Measurements from ENCODE around the gene CMSS1. TPM values are rescaled to one million over a fixed set of nuclear protein-coding genes. Genes with fewer than 3 reads are reported as not detected.

Gene CMSS1
- total and polyA plus RNA-seq, 2 donors (not counting 1 experiment from before 2014, with no cell fraction given), result 7.3 to 22.8 TPM

- DNase-seq (no peak), ATAC-seq (ENCODE audit: low read depth) (no peak)
- TF ChIP-seq, protein P1, sequence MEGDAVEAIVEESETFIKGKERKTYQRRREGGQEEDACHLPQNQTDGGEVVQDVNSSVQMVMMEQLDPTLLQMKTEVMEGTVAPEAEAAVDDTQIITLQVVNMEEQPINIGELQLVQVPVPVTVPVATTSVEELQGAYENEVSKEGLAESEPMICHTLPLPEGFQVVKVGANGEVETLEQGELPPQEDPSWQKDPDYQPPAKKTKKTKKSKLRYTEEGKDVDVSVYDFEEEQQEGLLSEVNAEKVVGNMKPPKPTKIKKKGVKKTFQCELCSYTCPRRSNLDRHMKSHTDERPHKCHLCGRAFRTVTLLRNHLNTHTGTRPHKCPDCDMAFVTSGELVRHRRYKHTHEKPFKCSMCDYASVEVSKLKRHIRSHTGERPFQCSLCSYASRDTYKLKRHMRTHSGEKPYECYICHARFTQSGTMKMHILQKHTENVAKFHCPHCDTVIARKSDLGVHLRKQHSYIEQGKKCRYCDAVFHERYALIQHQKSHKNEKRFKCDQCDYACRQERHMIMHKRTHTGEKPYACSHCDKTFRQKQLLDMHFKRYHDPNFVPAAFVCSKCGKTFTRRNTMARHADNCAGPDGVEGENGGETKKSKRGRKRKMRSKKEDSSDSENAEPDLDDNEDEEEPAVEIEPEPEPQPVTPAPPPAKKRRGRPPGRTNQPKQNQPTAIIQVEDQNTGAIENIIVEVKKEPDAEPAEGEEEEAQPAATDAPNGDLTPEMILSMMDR (IDR thresholded peaks at IDR 0.05), result no peak
- no peak for TF ChIP-seq EZH2 (IDR thresholded peaks at IDR 0.05; ENCODE audit: borderline replicate concordance, insufficient read depth, low read depth, low read length, poor library complexity, severe bottlenecking)
- peaks cover 4% of the 10 kb centered on the region for H3K27me3 Mint-ChIP-seq
- no peak overlapping the region for H3K27ac Mint-ChIP-seq
- H3K4me1 Mint-ChIP-seq, result no peaks in the 10 kb centered on the region
- H3K9me3 Mint-ChIP-seq (ENCODE audit: insufficient read depth), result no peaks in the 10 kb centered on the region
- no peak overlapping the region for H3K4me3 ChIP-seq (ENCODE audit: control extremely low read depth in 1 of 5, extremely low read depth in 1 of 5, insufficient read depth in 1 of 5, low read depth in 2 of 5, low read length in 4 of 5)
- CTCF ChIA-PET, result interaction anchor here (1.4 kb wide), 1 partner anchor 15 kb away, joined by 6 read pairs; no protein-coding TSS in a partner anchor
- H3K9ac ChIP-seq (ENCODE audit: low read length), result no peak overlapping the region
- H3K36me3 ChIP-seq (replicated peaks in 1 of 2; ENCODE audit: control extremely low read depth in 1 of 2, control insufficient read depth in 1 of 2, extremely low read depth in 1 of 2, insufficient read depth in 2 of 2, low read length in 1 of 2), result no peaks in the 10 kb centered on the region
- intact Hi-C loops (cut with micrococcal nuclease), result no loop called here
- no peak overlapping the region for H3K4me3 Mint-ChIP-seq
- no peak overlapping the region for H2AFZ ChIP-seq (ENCODE audit: insufficient read depth, low read depth, low read length, poor library complexity, severe bottlenecking)
- POLR2A ChIA-PET, result no interaction called here
- H4K20me1 ChIP-seq (ENCODE audit: control insufficient read depth, insufficient read depth, low read length, poor library complexity, severe bottlenecking), result no peaks in the 10 kb centered on the region
- no peak overlapping the region for H3K27ac ChIP-seq (ENCODE audit: low read length in 2 of 2)
- WGBS (ENCODE audit: insufficient coverage), result no CpG with 5 or more reads among the region's 2 CpGs
- H3K9me3 ChIP-seq (ENCODE audit: control extremely low read depth in 1 of 3, control insufficient read depth in 2 of 3, insufficient read depth in 1 of 3, low read length in 2 of 3), result no peaks in the 10 kb centered on the region
- no peaks in the 10 kb centered on the region for H3K79me2 ChIP-seq (ENCODE audit: control insufficient read depth, insufficient read depth, low read length)
- H3K4me2 ChIP-seq (replicated peaks; ENCODE audit: low read depth, low read length, poor library complexity, severe bottlenecking), result no peak overlapping the region
- H3K4me1 ChIP-seq (ENCODE audit: control insufficient read depth in 2 of 2, insufficient read depth in 2 of 2, low read length in 2 of 2), result no peaks in the 10 kb centered on the region
- no peaks in the 10 kb centered on the region for H3K27me3 ChIP-seq (replicated peaks in 1 of 4; ENCODE audit: control extremely low read depth in 1 of 4, control insufficient read depth in 3 of 4, insufficient read depth in 4 of 4, low read length in 3 of 4)
These were observed 48.7 kb upstream of the CMSS1 start for GRCh38 chr3:99768808-99769501.

DNA sequence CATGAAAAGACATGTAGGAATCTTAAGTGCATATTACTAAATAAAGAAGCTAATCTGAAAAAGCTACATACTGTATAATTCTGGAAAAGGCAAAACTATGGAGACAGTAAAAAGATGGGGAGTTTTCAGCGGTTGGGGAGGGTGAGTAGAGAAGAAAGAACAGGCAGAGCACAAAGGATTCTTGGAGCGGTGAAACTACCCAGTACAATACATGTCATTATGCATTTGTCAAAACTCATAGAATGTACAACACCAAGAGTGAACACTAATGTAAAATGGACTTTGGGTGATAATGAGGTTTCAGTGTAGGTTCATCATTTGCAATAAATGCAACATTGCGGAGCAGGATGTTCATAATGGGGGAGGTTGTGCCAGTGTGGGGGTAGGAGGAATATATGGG lies 45.5 kb upstream of the CMSS1 start:
- ATAC-seq (ENCODE audit: low read depth) (no peak), DNase-seq (no peak)
- H3K9ac ChIP-seq (ENCODE audit: low read length), result no peak overlapping the region
- no peaks in the 10 kb centered on the region for H4K20me1 ChIP-seq (ENCODE audit: control insufficient read depth, insufficient read depth, low read length, poor library complexity, severe bottlenecking)
- no peaks in the 10 kb centered on the region for H3K79me2 ChIP-seq (ENCODE audit: control insufficient read depth, insufficient read depth, low read length)
- no peak overlapping the region for H3K4me2 ChIP-seq (replicated peaks; ENCODE audit: low read depth, low read length, poor library complexity, severe bottlenecking)
- H3K4me1 Mint-ChIP-seq, result no peaks in the 10 kb centered on the region
- no peaks in the 10 kb centered on the region for H3K9me3 ChIP-seq (ENCODE audit: control extremely low read depth in 1 of 3, control insufficient read depth in 2 of 3, insufficient read depth in 1 of 3, low read length in 2 of 3)
- H3K27me3 Mint-ChIP-seq, result peaks cover 16% of the 10 kb centered on the region
- no peak overlapping the region for H2AFZ ChIP-seq (ENCODE audit: insufficient read depth, low read depth, low read length, poor library complexity, severe bottlenecking)
- intact Hi-C loops (cut with micrococcal nuclease), result no loop called here
- no CpG with 5 or more reads among the region's 3 CpGs for WGBS (ENCODE audit: insufficient coverage)
- no peaks in the 10 kb centered on the region for H3K9me3 Mint-ChIP-seq (ENCODE audit: insufficient read depth)
- H3K27ac Mint-ChIP-seq, result no peak overlapping the region
- POLR2A ChIA-PET, result no interaction called here
- H3K4me1 ChIP-seq (ENCODE audit: control insufficient read depth in 2 of 2, insufficient read depth in 2 of 2, low read length in 2 of 2), result no peaks in the 10 kb centered on the region
- no peak overlapping the region for H3K4me3 ChIP-seq (ENCODE audit: control extremely low read depth in 1 of 5, extremely low read depth in 1 of 5, insufficient read depth in 1 of 5, low read depth in 2 of 5, low read length in 4 of 5)
- H3K27me3 ChIP-seq (replicated peaks in 1 of 4; ENCODE audit: control extremely low read depth in 1 of 4, control insufficient read depth in 3 of 4, insufficient read depth in 4 of 4, low read length in 3 of 4), result no peaks in the 10 kb centered on the region
- CTCF ChIA-PET, result no interaction called here
- H3K4me3 Mint-ChIP-seq, result no peak overlapping the region
- TF ChIP-seq, protein P1 (IDR thresholded peaks at IDR 0.05), result no peak
- no peak for TF ChIP-seq EZH2 (IDR thresholded peaks at IDR 0.05; ENCODE audit: borderline replicate concordance, insufficient read depth, low read depth, low read length, poor library complexity, severe bottlenecking)
- no peaks in the 10 kb centered on the region for H3K36me3 ChIP-seq (replicated peaks in 1 of 2; ENCODE audit: control extremely low read depth in 1 of 2, control insufficient read depth in 1 of 2, extremely low read depth in 1 of 2, insufficient read depth in 2 of 2, low read length in 1 of 2)
- H3K27ac ChIP-seq (ENCODE audit: low read length in 2 of 2), result no peak overlapping the region

All from B cell (primary cell).